HG03064 (cell line): Measurements from ENCODE around the gene CAMLG.
"Not testable (repeated sequence)": the region's sequence is repeated elsewhere in the genome, so short reads cannot be mapped to it uniquely, and the experiment has no call there.

ENCODE experiments used
- ATAC-seq: cut with Tn5 transposase; IDR thresholded peaks from one replicate; pipeline ENCODE4 v1.9.1; 2021; ENCODE audit warnings: low read depth; ENCODE audit not compliant: unreplicated experiment

The CAMLG gene

GRCh38 chr5:134738133-134738962, at the start of gene CAMLG:
Gene CAMLG (plus strand): TSS chr5:134738548. CDS start chr5:134738621, 73 bp downstream.
- ATAC-seq: peak; percentile 92

- ATAC-seq: not testable (repeated sequence)
These were observed 48.2 kb upstream of the CAMLG start for GRCh38 chr5:134690144-134690543.

- no peak for ATAC-seq
These were observed 45.6 kb upstream of the CAMLG start for GRCh38 chr5:134692722-134693121.

- no peak for ATAC-seq
These were observed 30.0 kb upstream of the CAMLG start for GRCh38 chr5:134708301-134708700.

- no peak for ATAC-seq
These were observed 24.2 kb upstream of the CAMLG start for GRCh38 chr5:134714120-134714519.

- no peak for ATAC-seq
These were observed 23.8 kb upstream of the CAMLG start for GRCh38 chr5:134714541-134714940.

- not testable (repeated sequence) for ATAC-seq
These were observed 22.9 kb upstream of the CAMLG start for GRCh38 chr5:134715466-134715865.

GRCh38 chr5:134724872-134725271, 13.5 kb upstream of the CAMLG start:
- no peak for ATAC-seq

- ATAC-seq: no peak
These were observed 5.5 kb upstream of the CAMLG start for GRCh38 chr5:134732819-134733218.

GRCh38 chr5:134735243-134735642, 3.1 kb upstream of the CAMLG start:
- no peak for ATAC-seq

- no peak for ATAC-seq
These were observed 2.1 kb upstream of the CAMLG start for GRCh38 chr5:134736173-134736812.

- no peak for ATAC-seq
These were observed 764 bp downstream of the CAMLG start for GRCh38 chr5:134738963-134739661.

GRCh38 chr5:134741052-134741451, 2.7 kb downstream of the CAMLG start:
- ATAC-seq: no peak

- no peak for ATAC-seq
These were observed 3.8 kb downstream of the CAMLG start for GRCh38 chr5:134742134-134742533.

- ATAC-seq: no peak
These were observed 11.1 kb downstream of the CAMLG start for GRCh38 chr5:134749415-134749814.

- ATAC-seq: peak; percentile 14
These were observed 19.8 kb downstream of the CAMLG start for GRCh38 chr5:134758176-134758503.

- peak; percentile 95 for ATAC-seq
These were observed 20.4 kb downstream of the CAMLG start, which contains the start of gene DDX46 for GRCh38 chr5:134758504-134759341. Gene DDX46 (plus strand): TSS chr5:134758779. CDS start chr5:134758939, 160 bp downstream.

- not testable (repeated sequence) for ATAC-seq
These were observed 29.4 kb downstream of the CAMLG start for GRCh38 chr5:134767528-134768291.

GRCh38 chr5:134769206-134769605, 30.9 kb downstream of the CAMLG start:
- ATAC-seq: no peak
